ENCODE data around the gene LILRB4.
"Not testable (repeated sequence)": the region's sequence is repeated elsewhere in the genome, so short reads cannot be mapped to it uniquely, and the experiment has no call there.

Gene LILRB4

DNA sequence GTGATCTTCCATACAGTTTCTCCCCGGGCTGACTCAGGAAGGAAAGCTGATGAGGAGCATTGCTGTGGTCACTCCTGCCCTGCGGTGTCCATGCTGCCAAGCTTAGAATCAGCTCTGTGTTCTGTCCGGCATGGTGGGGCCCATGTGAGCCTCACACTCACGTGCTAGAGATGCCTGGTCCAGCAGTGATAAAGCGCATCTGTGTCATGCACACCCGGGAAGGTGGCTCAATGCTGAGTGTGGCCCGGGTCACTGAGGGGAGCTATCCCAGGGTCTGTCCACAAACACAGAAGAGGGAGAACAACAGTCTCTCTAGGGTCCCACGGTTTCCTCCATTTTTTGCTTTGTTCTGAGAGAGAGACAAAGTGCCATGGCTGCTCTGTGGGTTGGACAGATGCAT lies 36.0 kb upstream of the LILRB4 start:
- FAIRE-seq (no peak), DNase-seq (ENCODE audit: insufficient read length, low spot score) (no peak)
- TF ChIP-seq, protein P1, sequence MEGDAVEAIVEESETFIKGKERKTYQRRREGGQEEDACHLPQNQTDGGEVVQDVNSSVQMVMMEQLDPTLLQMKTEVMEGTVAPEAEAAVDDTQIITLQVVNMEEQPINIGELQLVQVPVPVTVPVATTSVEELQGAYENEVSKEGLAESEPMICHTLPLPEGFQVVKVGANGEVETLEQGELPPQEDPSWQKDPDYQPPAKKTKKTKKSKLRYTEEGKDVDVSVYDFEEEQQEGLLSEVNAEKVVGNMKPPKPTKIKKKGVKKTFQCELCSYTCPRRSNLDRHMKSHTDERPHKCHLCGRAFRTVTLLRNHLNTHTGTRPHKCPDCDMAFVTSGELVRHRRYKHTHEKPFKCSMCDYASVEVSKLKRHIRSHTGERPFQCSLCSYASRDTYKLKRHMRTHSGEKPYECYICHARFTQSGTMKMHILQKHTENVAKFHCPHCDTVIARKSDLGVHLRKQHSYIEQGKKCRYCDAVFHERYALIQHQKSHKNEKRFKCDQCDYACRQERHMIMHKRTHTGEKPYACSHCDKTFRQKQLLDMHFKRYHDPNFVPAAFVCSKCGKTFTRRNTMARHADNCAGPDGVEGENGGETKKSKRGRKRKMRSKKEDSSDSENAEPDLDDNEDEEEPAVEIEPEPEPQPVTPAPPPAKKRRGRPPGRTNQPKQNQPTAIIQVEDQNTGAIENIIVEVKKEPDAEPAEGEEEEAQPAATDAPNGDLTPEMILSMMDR (IDR thresholded peaks at IDR 0.05; ENCODE audit: insufficient read depth, missing control alignments) = no peak

GRCh38 chr19:54627912-54628311 lies 34.9 kb upstream of the LILRB4 start:
- FAIRE-seq = not testable (repeated sequence)

DNA sequence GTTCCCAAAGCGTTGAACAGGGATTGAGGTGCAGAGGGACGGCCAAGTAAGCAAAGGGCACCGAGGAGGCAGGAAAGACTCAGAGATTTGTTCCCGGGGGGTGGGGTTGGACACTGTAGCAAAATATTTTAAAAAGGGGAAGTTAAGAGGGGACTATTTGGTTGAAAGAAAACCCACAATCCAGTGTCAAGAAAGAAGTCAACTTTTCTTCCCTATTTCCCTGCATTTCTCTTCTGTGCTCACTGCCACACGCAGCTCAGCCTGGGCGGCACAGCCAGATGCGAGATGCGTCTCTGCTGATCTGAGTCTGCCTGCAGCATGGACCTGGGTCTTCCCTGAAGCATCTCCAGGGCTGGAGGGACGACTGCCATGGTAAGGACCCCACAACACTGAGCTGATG lies 32.5 kb upstream of the LILRB4 start, which contains the start of gene LILRB1:
LILRB1 (plus strand) TSS at position 223 of the 400 bp plus-strand sequence. CDS start 590 bp downstream, outside the sequence.
- FAIRE-seq; DNase-seq (ENCODE audit: insufficient read length, low spot score): not testable (repeated sequence)

More at GRCh38 chr19:54627912-54628311, 34.9 kb upstream of the LILRB4 start:
- DNase-seq (ENCODE audit: insufficient read length, low spot score) = not testable (repeated sequence)

DNA sequence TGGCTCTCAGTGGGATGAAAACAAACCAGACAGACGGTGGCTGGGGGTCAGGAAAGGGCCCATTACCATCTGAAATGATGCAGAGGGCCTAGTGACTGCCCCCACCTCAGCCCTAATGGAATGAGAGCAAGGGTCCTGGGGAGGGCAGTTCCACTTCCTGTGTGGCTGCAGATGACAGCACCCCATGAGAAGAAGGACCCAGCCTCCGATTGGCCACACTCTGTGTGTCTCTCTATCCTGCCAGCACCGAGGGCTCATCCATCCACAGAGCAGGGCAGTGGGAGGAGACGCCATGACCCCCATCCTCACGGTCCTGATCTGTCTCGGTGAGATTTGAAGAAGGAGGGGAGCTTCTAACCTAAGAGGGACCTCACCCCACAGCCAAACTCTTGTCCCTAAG lies 32.0 kb upstream of the LILRB4 start:
- FAIRE-seq (no peak), DNase-seq (ENCODE audit: insufficient read length, low spot score) (no peak)
- TF ChIP-seq, protein P1 (IDR thresholded peaks at IDR 0.05; ENCODE audit: insufficient read depth, missing control alignments) = no peak

GRCh38 chr19:54631489-54632337 lies 31.1 kb upstream of the LILRB4 start:
- not testable (repeated sequence) for DNase-seq (ENCODE audit: insufficient read length, low spot score); FAIRE-seq

DNA sequence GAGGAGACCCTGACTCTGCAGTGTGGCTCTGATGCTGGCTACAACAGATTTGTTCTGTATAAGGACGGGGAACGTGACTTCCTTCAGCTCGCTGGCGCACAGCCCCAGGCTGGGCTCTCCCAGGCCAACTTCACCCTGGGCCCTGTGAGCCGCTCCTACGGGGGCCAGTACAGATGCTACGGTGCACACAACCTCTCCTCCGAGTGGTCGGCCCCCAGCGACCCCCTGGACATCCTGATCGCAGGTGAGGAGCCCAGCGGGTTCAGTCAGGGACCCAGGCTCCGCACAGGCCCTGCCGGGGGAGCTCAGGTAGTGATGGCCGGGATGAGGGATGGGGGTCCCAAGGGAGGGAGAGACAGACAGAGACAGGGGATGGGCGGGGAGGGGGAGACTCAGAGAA lies 30.3 kb upstream of the LILRB4 start:
- not testable (repeated sequence) for FAIRE-seq

GRCh38 chr19:54633401-54633800 lies 29.4 kb upstream of the LILRB4 start:
- no peak for DNase-seq (ENCODE audit: insufficient read length, low spot score)
- no peak for FAIRE-seq
- TF ChIP-seq, protein P1 (IDR thresholded peaks at IDR 0.05; ENCODE audit: insufficient read depth, missing control alignments) = no peak

More for the DNA sequence above, 30.3 kb upstream of the LILRB4 start:
- not testable (repeated sequence) for DNase-seq (ENCODE audit: insufficient read length, low spot score)

GRCh38 chr19:54636081-54636480 lies 26.7 kb upstream of the LILRB4 start:
- FAIRE-seq; DNase-seq (ENCODE audit: insufficient read length, low spot score): not testable (repeated sequence)

- FAIRE-seq = no peak
- TF ChIP-seq, protein P1 (IDR thresholded peaks at IDR 0.05; ENCODE audit: insufficient read depth, missing control alignments) = no peak
- DNase-seq (ENCODE audit: insufficient read length, low spot score) = no peak
Measured at GRCh38 chr19:54638683-54639082, 24.1 kb upstream of the LILRB4 start.

DNA sequence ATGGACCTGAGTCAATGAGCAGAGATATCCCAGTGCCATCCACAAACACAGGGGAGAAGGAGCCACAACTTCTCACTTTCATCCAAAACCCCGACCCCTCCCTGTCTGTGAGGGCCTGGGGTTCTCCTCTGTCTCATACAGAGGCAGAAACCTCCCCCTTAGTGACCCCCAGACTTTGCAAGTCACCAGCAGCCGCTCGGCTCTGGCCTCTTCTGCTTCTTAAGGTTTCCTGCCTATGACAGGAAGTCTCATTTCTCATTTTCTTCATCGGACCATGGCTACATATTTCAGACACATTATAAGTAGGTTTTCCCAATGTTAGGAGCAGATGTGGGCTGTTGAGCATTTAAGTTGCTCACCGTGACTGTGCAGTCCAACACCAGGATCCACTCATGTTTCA lies 19.8 kb upstream of the LILRB4 start:
- not testable (repeated sequence) for FAIRE-seq; DNase-seq (ENCODE audit: insufficient read length, low spot score)

- not testable (repeated sequence) for FAIRE-seq; DNase-seq (ENCODE audit: insufficient read length, low spot score)
Measured at GRCh38 chr19:54643583-54643982, 19.2 kb upstream of the LILRB4 start.
